Fibroblast of lung (primary cell): ENCODE measurements around the gene TP53AIP1. TPM values are rescaled to one million over a fixed set of nuclear protein-coding genes. Genes with fewer than 3 reads are reported as not detected.

ENCODE experiments used
- DNase-seq, 2 donors: peaks; one replicate each; pipeline versions ENCODE4 v3.0.0 to v3.0.0-alpha.2; 2010; ENCODE audit warnings: low read depth in 2 of 2
- H2AFZ ChIP-seq: 2 replicates; pipeline ENCODE4 v1.5.1; 2012; ENCODE audit warnings: low read length, control low read depth, inconsistent platforms
- H3K27ac ChIP-seq: 2 replicates; pipeline ENCODE4 v1.5.1; 2011; ENCODE audit warnings: low read length, control low read depth; ENCODE audit not compliant: insufficient read depth
- H3K27me3 ChIP-seq: 2 replicates; pipeline ENCODE4 v1.5.1; 2011; ENCODE audit warnings: mild to moderate bottlenecking, low read length; ENCODE audit not compliant: control insufficient read depth, insufficient read depth
- H3K36me3 ChIP-seq: 2 replicates; pipeline ENCODE4 v1.5.1; 2011; ENCODE audit warnings: low read length; ENCODE audit not compliant: control insufficient read depth, insufficient read depth
- H3K4me1 ChIP-seq: 2 replicates; pipeline ENCODE4 v1.5.1; 2011; ENCODE audit warnings: low read length; ENCODE audit not compliant: control insufficient read depth, insufficient read depth; ENCODE audit errors: extremely low read depth
- H3K4me2 ChIP-seq: 2 replicates; pipeline ENCODE4 v1.5.1; 2011; ENCODE audit warnings: low read length, control low read depth; ENCODE audit not compliant: insufficient read depth; ENCODE audit errors: extremely low read depth
- H3K4me3 ChIP-seq, 4 experiments: fragments of 200-600 bp in 1 of 4; sonication (generic) in 1 of 4; replicated peaks in 1 of 4; 2 replicates each; pipeline ENCODE4 v1.5.1; 2011 to 2016; ENCODE audit warnings: low read length in 4 of 4, low read depth in 3 of 4, mild to moderate bottlenecking in 3 of 4, control low read depth in 2 of 4, inconsistent platforms in 1 of 4, mixed read lengths in 1 of 4; ENCODE audit not compliant: insufficient read depth in 1 of 4; ENCODE audit errors: control extremely low read depth in 1 of 4
- H3K79me2 ChIP-seq: 2 replicates; pipeline ENCODE4 v1.5.1; 2012; ENCODE audit warnings: mild to moderate bottlenecking, low read length, inconsistent platforms; ENCODE audit not compliant: control insufficient read depth, insufficient read depth
- H3K9ac ChIP-seq: 2 replicates; pipeline ENCODE4 v1.5.1; 2011; ENCODE audit warnings: mild to moderate bottlenecking, low read length, control low read depth; ENCODE audit not compliant: insufficient read depth
- H3K9me3 ChIP-seq: 2 replicates; pipeline ENCODE4 v1.5.1; 2012; ENCODE audit warnings: low read depth, low read length; ENCODE audit not compliant: control insufficient read depth, insufficient read depth
- H4K20me1 ChIP-seq: 2 replicates; pipeline ENCODE4 v1.5.1; 2011; ENCODE audit warnings: low read length; ENCODE audit not compliant: control insufficient read depth, insufficient read depth; ENCODE audit errors: extremely low read depth
- CTCF ChIP-seq, 2 donors: IDR thresholded peaks in 1 of 2; conservative IDR thresholded peaks in 1 of 2; 1 replicate in 1 of 2; 2 replicates in 1 of 2; pipeline ENCODE4 v1.5.1; 2011 to 2012; ENCODE audit warnings: low read length in 2 of 2, control low read depth in 1 of 2, inconsistent platforms in 1 of 2, low read depth in 1 of 2, mild to moderate bottlenecking in 1 of 2
- EZH2 ChIP-seq: IDR thresholded peaks from 2 replicates; pipeline ENCODE4 v1.5.1; 2012; ENCODE audit warnings: low read length, control low read depth, mild to moderate bottlenecking; ENCODE audit errors: missing control alignments
- polyA plus RNA-seq, 2 donors: library from polyadenylated mRNA; depleted of rRNA in 1 of 2; stranded (reverse) in 1 of 2; unstranded in 1 of 2; fragments of >200 nt; gene quantifications; 2 replicates each; pipeline ENCODE4 v1.2.1, GENCODE V29; 2011 to 2012; ENCODE audit warnings: missing spikeins in 1 of 2
- total RNA-seq: library from RNA; depleted of rRNA; stranded (reverse); fragments of >200 nt; gene quantifications from 2 replicates; pipeline ENCODE4 v1.2.1, GENCODE V29; 2014

The TP53AIP1 gene
- total and polyA plus RNA-seq, 2 donors (not counting 1 experiment from before 2014, with no cell fraction given), result not detected

- Histone ChIP-seq H3K27ac (peak overlapping the region; percentile 29), H3K4me1 (peaks cover 31% of the 10 kb centered on the region), H3K9ac (peak overlapping the region; percentile 35), H3K36me3 (no peaks in the 10 kb centered on the region), H3K79me2 (no peaks in the 10 kb centered on the region), H3K9me3 (no peaks in the 10 kb centered on the region), H4K20me1 (no peaks in the 10 kb centered on the region), H3K4me3 (peak overlapping the region; percentile 23 to 64 (median 37)), H2AFZ (peak overlapping the region; percentile 45), H3K27me3 (no peaks in the 10 kb centered on the region), H3K4me2 (peak overlapping the region; percentile 73)
- peak; percentile 55 to 68 for DNase-seq
- no peak for TF ChIP-seq CTCF (conservative IDR thresholded peaks at IDR 0.05 in 1 of 2, IDR thresholded peaks at IDR 0.05 in 1 of 2; ENCODE audit: low read depth in 1 of 2, low read length in 2 of 2)
- TF ChIP-seq EZH2, result no peak
Measured at GRCh38 chr11:128904656-128905344, 37.9 kb downstream of the TP53AIP1 start.

GRCh38 chr11:128904303-128904655 lies 38.4 kb downstream of the TP53AIP1 start:
- TF ChIP-seq CTCF (conservative IDR thresholded peaks at IDR 0.05 in 1 of 2, IDR thresholded peaks at IDR 0.05 in 1 of 2; ENCODE audit: low read depth in 1 of 2, low read length in 2 of 2), result no peak
- TF ChIP-seq EZH2, result no peak
- Histone ChIP-seq H3K27me3 (no peaks in the 10 kb centered on the region), H3K4me2 (no peak overlapping the region), H2AFZ (no peak overlapping the region), H3K9me3 (no peaks in the 10 kb centered on the region), H3K27ac (no peak overlapping the region), H3K9ac (no peak overlapping the region), H4K20me1 (no peaks in the 10 kb centered on the region), H3K36me3 (no peaks in the 10 kb centered on the region), H3K79me2 (no peaks in the 10 kb centered on the region), H3K4me3 (no peak overlapping the region), H3K4me1 (peaks cover 27% of the 10 kb centered on the region)
- DNase-seq, result no peak

- Histone ChIP-seq H3K4me3 (no peak overlapping the region), H3K27me3 (no peaks in the 10 kb centered on the region), H3K9ac (no peak overlapping the region), H3K79me2 (no peaks in the 10 kb centered on the region), H2AFZ (no peak overlapping the region), H3K36me3 (no peaks in the 10 kb centered on the region), H3K4me1 (peaks cover 19% of the 10 kb centered on the region), H3K4me2 (peak overlapping the region; percentile 27), H4K20me1 (no peaks in the 10 kb centered on the region), H3K9me3 (no peaks in the 10 kb centered on the region), H3K27ac (no peak overlapping the region)
- DNase-seq, result peak in 1 of 2 donors; percentile 91
- no peak for TF ChIP-seq EZH2
- no peak for TF ChIP-seq CTCF (conservative IDR thresholded peaks at IDR 0.05 in 1 of 2, IDR thresholded peaks at IDR 0.05 in 1 of 2; ENCODE audit: low read depth in 1 of 2, low read length in 2 of 2)
Measured at GRCh38 chr11:128903248-128904061, 39.2 kb downstream of the TP53AIP1 start.
